MM.1S (cell line): ENCODE measurements around the gene LAMC3.

Experiments
- CTCF ChIP-seq: fragments of 300-600 bp; sonication (generic); IDR thresholded peaks from 2 replicates; pipeline ENCODE4 v1.5.1; 2016; ENCODE audit warnings: antibody characterized with exemption, low read length, mixed read lengths
- EZH2phosphoT487 ChIP-seq: fragments of 300-600 bp; sonication (generic); IDR thresholded peaks from 2 replicates; pipeline ENCODE4 v1.6.1; 2018; ENCODE audit warnings: antibody characterized with exemption, low read length

GRCh38 chr9:130988400-130988747 lies 20.6 kb upstream of the LAMC3 start:
- TF ChIP-seq CTCF (no peak), EZH2phosphoT487 (no peak)
